HCT116 (cell line): ENCODE measurements around the gene ZNF84.

ENCODE experiments used
- CEBPB ChIP-seq: IDR thresholded peaks from 2 replicates; pipeline ENCODE4 v1.6.1; 2012; ENCODE audit warnings: low read depth
- EGR1 ChIP-seq: IDR thresholded peaks from 2 replicates; pipeline ENCODE4 v1.6.1; 2012; ENCODE audit warnings: low read depth
- EZH2 ChIP-seq: fragments of 200-600 bp; sonication (generic); IDR thresholded peaks from 2 replicates; pipeline ENCODE4 v1.6.1; 2017; ENCODE audit warnings: antibody characterized with exemption, mixed run types
- EZH2phosphoT487 ChIP-seq: fragments of 200-600 bp; IDR thresholded peaks from 2 replicates; pipeline ENCODE4 v1.6.1; 2018; ENCODE audit warnings: antibody characterized with exemption, borderline replicate concordance
- POLR2A ChIP-seq: IDR thresholded peaks from 2 replicates; pipeline ENCODE4 v1.7.0; 2011; ENCODE audit warnings: borderline replicate concordance; ENCODE audit not compliant: insufficient read depth, insufficient read length; ENCODE audit errors: extremely low read depth
- POLR2AphosphoS5 ChIP-seq: IDR thresholded peaks from 2 replicates; pipeline ENCODE4 v1.6.1; 2011; ENCODE audit warnings: mild to moderate bottlenecking, low read depth, low read length, moderate library complexity
- RAD21 ChIP-seq: IDR thresholded peaks from 2 replicates; pipeline ENCODE4 v1.6.1; 2012; ENCODE audit warnings: low read depth, mild to moderate bottlenecking
- SIN3A ChIP-seq: IDR thresholded peaks from 2 replicates; pipeline ENCODE4 v1.6.1; 2012; ENCODE audit warnings: low read depth
- TCF7L2 ChIP-seq: IDR thresholded peaks from 2 replicates; pipeline ENCODE4 v1.7.0; 2011; ENCODE audit warnings: borderline replicate concordance, inconsistent platforms; ENCODE audit not compliant: insufficient read depth, insufficient read length; ENCODE audit errors: extremely low read depth
- ZBTB33 ChIP-seq: IDR thresholded peaks from 2 replicates; pipeline ENCODE4 v1.6.1; 2011; ENCODE audit warnings: mild to moderate bottlenecking, low read length, moderate library complexity; ENCODE audit not compliant: insufficient replicate concordance; ENCODE audit errors: extremely low read depth
- TF ChIP-seq, protein P1 (sequence below), 3 experiments: fragments of 200-600 bp in 1 of 3; sonication (generic) in 1 of 3; IDR thresholded peaks in 2 of 3; conservative IDR thresholded peaks in 1 of 3; 2 replicates each; pipeline ENCODE4 v1.5.1; 2012 to 2017; ENCODE audit warnings: low read depth in 2 of 3, low read length in 2 of 3, antibody characterized with exemption in 1 of 3, borderline replicate concordance in 1 of 3, control low read depth in 1 of 3, mild to moderate bottlenecking in 1 of 3, mixed read lengths in 1 of 3, mixed run types in 1 of 3, moderate library complexity in 1 of 3; ENCODE audit not compliant: insufficient read depth in 1 of 3
- TF ChIP-seq, protein P2 (sequence below): IDR thresholded peaks from 2 replicates; pipeline ENCODE4 v1.6.1; 2012; ENCODE audit warnings: low read depth

DNA sequence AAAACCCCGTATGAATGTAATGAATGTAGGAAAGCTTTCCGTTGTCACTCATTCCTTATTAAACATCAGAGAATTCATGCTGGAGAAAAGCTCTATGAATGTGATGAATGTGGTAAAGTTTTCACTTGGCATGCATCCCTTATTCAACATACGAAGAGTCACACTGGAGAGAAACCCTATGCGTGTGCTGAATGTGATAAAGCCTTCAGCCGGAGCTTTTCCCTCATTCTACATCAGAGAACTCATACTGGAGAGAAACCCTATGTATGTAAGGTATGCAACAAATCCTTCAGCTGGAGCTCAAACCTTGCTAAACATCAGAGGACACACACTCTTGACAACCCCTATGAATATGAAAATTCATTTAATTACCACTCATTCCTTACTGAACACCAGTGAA is 68.9 kb downstream of the ZNF84 start:
- TF ChIP-seq EZH2 (no peak), POLR2A (no peak), RAD21 (no peak), CEBPB (no peak), POLR2AphosphoS5 (no peak), TCF7L2 (no peak), SIN3A (no peak), EGR1 (no peak), ZBTB33 (no peak), EZH2phosphoT487 (no peak)
- TF ChIP-seq, protein P1, sequence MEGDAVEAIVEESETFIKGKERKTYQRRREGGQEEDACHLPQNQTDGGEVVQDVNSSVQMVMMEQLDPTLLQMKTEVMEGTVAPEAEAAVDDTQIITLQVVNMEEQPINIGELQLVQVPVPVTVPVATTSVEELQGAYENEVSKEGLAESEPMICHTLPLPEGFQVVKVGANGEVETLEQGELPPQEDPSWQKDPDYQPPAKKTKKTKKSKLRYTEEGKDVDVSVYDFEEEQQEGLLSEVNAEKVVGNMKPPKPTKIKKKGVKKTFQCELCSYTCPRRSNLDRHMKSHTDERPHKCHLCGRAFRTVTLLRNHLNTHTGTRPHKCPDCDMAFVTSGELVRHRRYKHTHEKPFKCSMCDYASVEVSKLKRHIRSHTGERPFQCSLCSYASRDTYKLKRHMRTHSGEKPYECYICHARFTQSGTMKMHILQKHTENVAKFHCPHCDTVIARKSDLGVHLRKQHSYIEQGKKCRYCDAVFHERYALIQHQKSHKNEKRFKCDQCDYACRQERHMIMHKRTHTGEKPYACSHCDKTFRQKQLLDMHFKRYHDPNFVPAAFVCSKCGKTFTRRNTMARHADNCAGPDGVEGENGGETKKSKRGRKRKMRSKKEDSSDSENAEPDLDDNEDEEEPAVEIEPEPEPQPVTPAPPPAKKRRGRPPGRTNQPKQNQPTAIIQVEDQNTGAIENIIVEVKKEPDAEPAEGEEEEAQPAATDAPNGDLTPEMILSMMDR (IDR thresholded peaks at IDR 0.05 in 2 of 3, conservative IDR thresholded peaks at IDR 0.05 in 1 of 3; ENCODE audit: borderline replicate concordance in 1 of 3, insufficient read depth in 1 of 3, low read depth in 2 of 3, low read length in 2 of 3) = no peak
- TF ChIP-seq, protein P2, sequence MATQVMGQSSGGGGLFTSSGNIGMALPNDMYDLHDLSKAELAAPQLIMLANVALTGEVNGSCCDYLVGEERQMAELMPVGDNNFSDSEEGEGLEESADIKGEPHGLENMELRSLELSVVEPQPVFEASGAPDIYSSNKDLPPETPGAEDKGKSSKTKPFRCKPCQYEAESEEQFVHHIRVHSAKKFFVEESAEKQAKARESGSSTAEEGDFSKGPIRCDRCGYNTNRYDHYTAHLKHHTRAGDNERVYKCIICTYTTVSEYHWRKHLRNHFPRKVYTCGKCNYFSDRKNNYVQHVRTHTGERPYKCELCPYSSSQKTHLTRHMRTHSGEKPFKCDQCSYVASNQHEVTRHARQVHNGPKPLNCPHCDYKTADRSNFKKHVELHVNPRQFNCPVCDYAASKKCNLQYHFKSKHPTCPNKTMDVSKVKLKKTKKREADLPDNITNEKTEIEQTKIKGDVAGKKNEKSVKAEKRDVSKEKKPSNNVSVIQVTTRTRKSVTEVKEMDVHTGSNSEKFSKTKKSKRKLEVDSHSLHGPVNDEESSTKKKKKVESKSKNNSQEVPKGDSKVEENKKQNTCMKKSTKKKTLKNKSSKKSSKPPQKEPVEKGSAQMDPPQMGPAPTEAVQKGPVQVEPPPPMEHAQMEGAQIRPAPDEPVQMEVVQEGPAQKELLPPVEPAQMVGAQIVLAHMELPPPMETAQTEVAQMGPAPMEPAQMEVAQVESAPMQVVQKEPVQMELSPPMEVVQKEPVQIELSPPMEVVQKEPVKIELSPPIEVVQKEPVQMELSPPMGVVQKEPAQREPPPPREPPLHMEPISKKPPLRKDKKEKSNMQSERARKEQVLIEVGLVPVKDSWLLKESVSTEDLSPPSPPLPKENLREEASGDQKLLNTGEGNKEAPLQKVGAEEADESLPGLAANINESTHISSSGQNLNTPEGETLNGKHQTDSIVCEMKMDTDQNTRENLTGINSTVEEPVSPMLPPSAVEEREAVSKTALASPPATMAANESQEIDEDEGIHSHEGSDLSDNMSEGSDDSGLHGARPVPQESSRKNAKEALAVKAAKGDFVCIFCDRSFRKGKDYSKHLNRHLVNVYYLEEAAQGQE = no peak
